GM12891 (cell line): ENCODE results near the gene AGGF1.

Experiments used
- DNase-seq: peaks from one replicate; pipeline ENCODE4 v3.0.0; 2011; ENCODE audit warnings: low spot score; ENCODE audit not compliant: insufficient read length
- FAIRE-seq: peaks from 2 replicates; lab custom pipeline; 2011; peaks lifted over from hg19 to GRCh38; lab: Jason Lieb, UNC
- PAX5 ChIP-seq: IDR thresholded peaks from 2 replicates; pipeline ENCODE4 v1.6.1; 2011; ENCODE audit warnings: low read length, moderate library complexity, mild to moderate bottlenecking; ENCODE audit not compliant: insufficient read depth, severe bottlenecking
- POLR2A ChIP-seq: IDR thresholded peaks from 2 replicates; pipeline ENCODE4 v1.6.1; 2011; ENCODE audit warnings: low read depth, low read length, control low read depth
- POLR2AphosphoS5 ChIP-seq: IDR thresholded peaks from 2 replicates; pipeline ENCODE4 v1.6.1; 2011; ENCODE audit warnings: low read depth, low read length, control low read depth
- POU2F2 ChIP-seq: IDR thresholded peaks from 2 replicates; pipeline ENCODE4 v1.6.1; 2011; ENCODE audit warnings: low read depth, mild to moderate bottlenecking, control low read depth, low read length, moderate library complexity
- SPI1 ChIP-seq: IDR thresholded peaks from 2 replicates; pipeline ENCODE4 v1.6.1; 2011; ENCODE audit warnings: low read depth, low read length, control low read depth
- TAF1 ChIP-seq: IDR thresholded peaks from 2 replicates; pipeline ENCODE4 v1.6.1; 2011; ENCODE audit warnings: low read depth, low read length, control low read depth

AGGF1 gene

GRCh38 chr5:77024490-77024889, 5.7 kb upstream of the AGGF1 start:
- DNase-seq, result no peak
- FAIRE-seq, result no peak
- TF ChIP-seq POLR2AphosphoS5 (no peak), POU2F2 (no peak), PAX5 (no peak), TAF1 (no peak), POLR2A (no peak)

- no peak for TF ChIP-seq SPI1
- TF ChIP-seq PAX5, result no peak
- no peak for TF ChIP-seq POU2F2
- TF ChIP-seq POLR2A, result no peak
- TF ChIP-seq POLR2AphosphoS5, result no peak
- no peak for TF ChIP-seq TAF1
- FAIRE-seq, result peak; percentile 16
- no peak for DNase-seq
These were observed 1.4 kb upstream of the AGGF1 start for GRCh38 chr5:77028631-77029375.

GRCh38 chr5:77029376-77029885, 773 bp upstream of the AGGF1 start:
- TF ChIP-seq POLR2A, result no peak
- no peak for TF ChIP-seq POU2F2
- no peak for TF ChIP-seq SPI1
- FAIRE-seq (no peak), DNase-seq (no peak)

- FAIRE-seq, result peak; percentile 43
- TF ChIP-seq POLR2AphosphoS5, result no peak
- no peak for TF ChIP-seq PAX5
- no peak for DNase-seq
These were observed 1.7 kb downstream of the AGGF1 start for GRCh38 chr5:77031891-77032290.

- TF ChIP-seq POU2F2 (no peak), SPI1 (no peak), PAX5 (no peak), POLR2A (no peak), POLR2AphosphoS5 (no peak), TAF1 (no peak)
- no peak for DNase-seq
- no peak for FAIRE-seq
These were observed 2.4 kb downstream of the AGGF1 start for GRCh38 chr5:77032635-77033034.

- FAIRE-seq, result no peak
- no peak for DNase-seq
- no peak for TF ChIP-seq POLR2A
- no peak for TF ChIP-seq SPI1
- TF ChIP-seq POU2F2, result no peak
- TF ChIP-seq PAX5, result no peak
These were observed 3.1 kb downstream of the AGGF1 start for GRCh38 chr5:77033338-77033737.

- FAIRE-seq, result no peak
- no peak for DNase-seq
- no peak for TF ChIP-seq POLR2A
- TF ChIP-seq PAX5, result no peak
- TF ChIP-seq SPI1, result no peak
- TF ChIP-seq POLR2AphosphoS5, result no peak
- TF ChIP-seq POU2F2, result no peak
These were observed 5.7 kb downstream of the AGGF1 start for GRCh38 chr5:77035950-77036349.

GRCh38 chr5:77046416-77047073, 16.3 kb downstream of the AGGF1 start:
- TF ChIP-seq PAX5 (no peak), SPI1 (no peak), POU2F2 (no peak), POLR2AphosphoS5 (no peak), POLR2A (no peak), TAF1 (no peak)
- FAIRE-seq, result no peak
- DNase-seq, result no peak

- TF ChIP-seq PAX5 (no peak), POLR2A (no peak), TAF1 (no peak), POLR2AphosphoS5 (no peak), POU2F2 (no peak), SPI1 (no peak)
- DNase-seq, result no peak
- no peak for FAIRE-seq
These were observed 33.8 kb downstream of the AGGF1 start for GRCh38 chr5:77064040-77064439.

- DNase-seq (no peak), FAIRE-seq (no peak)
These were observed 35.1 kb downstream of the AGGF1 start for GRCh38 chr5:77065256-77065655.

More at GRCh38 chr5:77065256-77065655, 35.1 kb downstream of the AGGF1 start:
- TF ChIP-seq TAF1 (no peak), POLR2AphosphoS5 (no peak), POU2F2 (no peak), SPI1 (no peak), PAX5 (no peak), POLR2A (no peak)
